Measurements from ENCODE around the gene NTM. TPM values are rescaled to one million over a fixed set of nuclear protein-coding genes. Genes with fewer than 3 reads are reported as not detected.

Gene NTM
- polyA plus RNA-seq, 1 donor from 2014 or later: 39.4 TPM

- no peak overlapping the region for H2AFZ ChIP-seq (ENCODE audit: low read depth, low read length)
- no peaks in the 10 kb centered on the region for H4K20me1 ChIP-seq (ENCODE audit: insufficient read depth)
- no peaks in the 10 kb centered on the region for H3K79me2 ChIP-seq (replicated peaks; ENCODE audit: insufficient read depth, low read length)
- no peaks in the 10 kb centered on the region for H3F3A ChIP-seq (ENCODE audit: insufficient read depth, low read length, poor library complexity, severe bottlenecking)
- H3K9ac ChIP-seq (ENCODE audit: low read length): no peak overlapping the region
- H3K36me3 ChIP-seq (ENCODE audit: insufficient read depth, low read length): no peaks in the 10 kb centered on the region
- H3K9me3 ChIP-seq (ENCODE audit: low read length): no peaks in the 10 kb centered on the region
- H3K27ac ChIP-seq (ENCODE audit: low read length): no peak overlapping the region
- no peak for TF ChIP-seq EP300 (conservative IDR thresholded peaks at IDR 0.05; ENCODE audit: poor library complexity, severe bottlenecking)
- TF ChIP-seq POLR2AphosphoS5 (IDR thresholded peaks at IDR 0.05): no peak
- H3K4me3 ChIP-seq (ENCODE audit: low read length): no peak overlapping the region
- H3K9me2 ChIP-seq (ENCODE audit: insufficient read depth, low read length): no peaks in the 10 kb centered on the region
- H3K4me2 ChIP-seq (ENCODE audit: low read length): no peak overlapping the region
- H3K27me3 ChIP-seq (ENCODE audit: insufficient read depth, low read depth, low read length): no peaks in the 10 kb centered on the region
Observed at GRCh38 chr11:132346558-132347148, 976.2 kb downstream of the NTM start.

GRCh38 chr11:132347156-132348090, 977.0 kb downstream of the NTM start:
- Histone ChIP-seq H3K36me3 (ENCODE audit: insufficient read depth, low read length) (no peaks in the 10 kb centered on the region), H3K9me3 (ENCODE audit: low read length) (no peaks in the 10 kb centered on the region), H3K27ac (ENCODE audit: low read length) (no peak overlapping the region), H4K20me1 (ENCODE audit: insufficient read depth) (no peaks in the 10 kb centered on the region), H3K9ac (ENCODE audit: low read length) (no peak overlapping the region), H3K27me3 (ENCODE audit: insufficient read depth, low read depth, low read length) (no peaks in the 10 kb centered on the region), H3K4me2 (ENCODE audit: low read length) (no peak overlapping the region), H3K9me2 (ENCODE audit: insufficient read depth, low read length) (no peaks in the 10 kb centered on the region), H3K4me3 (ENCODE audit: low read length) (no peak overlapping the region), H3F3A (ENCODE audit: insufficient read depth, low read length, poor library complexity, severe bottlenecking) (no peaks in the 10 kb centered on the region), H2AFZ (ENCODE audit: low read depth, low read length) (no peak overlapping the region), H3K79me2 (replicated peaks; ENCODE audit: insufficient read depth, low read length) (no peaks in the 10 kb centered on the region)
- no peak for TF ChIP-seq EP300 (conservative IDR thresholded peaks at IDR 0.05; ENCODE audit: poor library complexity, severe bottlenecking)
- TF ChIP-seq POLR2AphosphoS5 (IDR thresholded peaks at IDR 0.05): peak; percentile 45

- no peaks in the 10 kb centered on the region for H3K27me3 ChIP-seq (ENCODE audit: insufficient read depth, low read depth, low read length)
- no peak overlapping the region for H3K4me2 ChIP-seq (ENCODE audit: low read length)
- no peaks in the 10 kb centered on the region for H3K9me2 ChIP-seq (ENCODE audit: insufficient read depth, low read length)
- H3F3A ChIP-seq (ENCODE audit: insufficient read depth, low read length, poor library complexity, severe bottlenecking): no peaks in the 10 kb centered on the region
- TF ChIP-seq POLR2AphosphoS5 (IDR thresholded peaks at IDR 0.05) (no peak), EZH2 (IDR thresholded peaks at IDR 0.05; ENCODE audit: borderline replicate concordance, insufficient read depth, low read length, poor library complexity, severe bottlenecking) (no peak), REST (IDR thresholded peaks at IDR 0.05; ENCODE audit: borderline replicate concordance) (no peak), MXI1 (conservative IDR thresholded peaks at IDR 0.05; ENCODE audit: poor library complexity, severe bottlenecking) (no peak), CTCF (IDR thresholded peaks at IDR 0.05; ENCODE audit: poor library complexity, severe bottlenecking) (no peak), SMC3 (conservative IDR thresholded peaks at IDR 0.05; ENCODE audit: poor library complexity) (no peak), RAD21 (conservative IDR thresholded peaks at IDR 0.05) (no peak)
- no peaks in the 10 kb centered on the region for H3K9me3 ChIP-seq (ENCODE audit: low read length)
- no peaks in the 10 kb centered on the region for H3K79me2 ChIP-seq (replicated peaks; ENCODE audit: insufficient read depth, low read length)
- H3K27ac ChIP-seq (ENCODE audit: low read length): no peak overlapping the region
- H2AFZ ChIP-seq (ENCODE audit: low read depth, low read length): no peak overlapping the region
- H3K9ac ChIP-seq (ENCODE audit: low read length): no peak overlapping the region
- no peak overlapping the region for H3K4me3 ChIP-seq (ENCODE audit: low read length)
- no peaks in the 10 kb centered on the region for H3K36me3 ChIP-seq (ENCODE audit: insufficient read depth, low read length)
- no peaks in the 10 kb centered on the region for H4K20me1 ChIP-seq (ENCODE audit: insufficient read depth)
Observed at GRCh38 chr11:132349811-132350733, 979.7 kb downstream of the NTM start.

Measured in neural cell (in vitro differentiated cells).